GM12878 (cell line): ENCODE results near the gene ZNRF3. TPM values are rescaled to one million over a fixed set of nuclear protein-coding genes. Genes with fewer than 3 reads are reported as not detected.

Experiments
- ATAC-seq: fragments of 200-7000 bp; cut with Tn5 transposase; 3 replicates; pipeline ENCODE4 v1.9.1; 2020; ENCODE audit warnings: mild to moderate bottlenecking, moderate library complexity
- BruUV-seq: library from RNA; stranded (reverse); fragments of 400-500 nt; replicated peaks from 2 replicates; lab custom pipeline; 2021; lab: Mats Ljungman, UMichigan
- CTCF ChIA-PET: fragments of 300-600 bp; sonication (Branson Sonifier 250); formaldehyde crosslinking; extraction: SDS; loops from one replicate; lab custom pipeline; 2021; ENCODE audit warnings: inconsistent platforms; lab: Yijun Ruan, JAX
- POLR2A ChIA-PET: fragments of 350-600 bp; formaldehyde crosslinking; extraction: SDS; loops from one replicate; lab custom pipeline; 2021; ENCODE audit warnings: inconsistent platforms; lab: Charles Lee
- RAD21 ChIA-PET: fragments of 300-600 bp; sonication (Branson Sonifier 250); formaldehyde crosslinking; loops from one replicate; lab custom pipeline; 2023; ENCODE audit warnings: antibody characterized with exemption; ENCODE audit not compliant: unreplicated experiment; lab: Charles Lee
- SMC1A ChIA-PET: fragments of 300-600 bp; sonication (Branson Sonifier 250); formaldehyde crosslinking; loops from one replicate; lab custom pipeline; 2023; ENCODE audit not compliant: unreplicated experiment, uncharacterized antibody; lab: Charles Lee
- DNase-seq: peaks from one replicate; pipeline ENCODE4 v3.0.0-alpha.2; 2011; ENCODE audit warnings: low read depth, low spot score
- FAIRE-seq: peaks from 3 replicates; lab custom pipeline; 2011; peaks lifted over from hg19 to GRCh38; lab: Jason Lieb, UNC
- H2AFZ ChIP-seq: 2 replicates; pipeline ENCODE4 v1.6.0; 2011; ENCODE audit warnings: low read depth, low read length, control low read depth; ENCODE audit not compliant: control insufficient read depth
- H3K27ac ChIP-seq: 2 replicates; pipeline ENCODE4 v1.5.1; 2011; ENCODE audit warnings: control low read depth; ENCODE audit not compliant: control insufficient read depth, insufficient read depth
- H3K27me3 ChIP-seq, 2 experiments: replicated peaks in 1 of 2; 2 replicates each; pipeline versions ENCODE4 v1.6.0 to v1.6.1; 2011; ENCODE audit warnings: low read length in 1 of 2; ENCODE audit not compliant: control insufficient read depth in 2 of 2, insufficient read depth in 2 of 2
- H3K36me3 ChIP-seq, 2 experiments: 2 replicates each; pipeline ENCODE4 v1.5.1; 2011; ENCODE audit warnings: low read length in 1 of 2; ENCODE audit not compliant: control insufficient read depth in 2 of 2, insufficient read depth in 2 of 2
- H3K4me1 ChIP-seq: 2 replicates; pipeline ENCODE4 v1.6.1; 2011; ENCODE audit warnings: mild to moderate bottlenecking, low read length, moderate library complexity, mixed read lengths; ENCODE audit not compliant: control insufficient read depth, insufficient read depth
- H3K4me2 ChIP-seq: 2 replicates; pipeline ENCODE4 v1.6.0; 2011; ENCODE audit warnings: control low read depth; ENCODE audit not compliant: control insufficient read depth, insufficient read depth
- H3K4me3 ChIP-seq: fragments of 200-600 bp; sonication (generic); 2 replicates; pipeline ENCODE4 v1.5.1; 2016
- H3K79me2 ChIP-seq: 2 replicates; pipeline ENCODE4 v1.6.0; 2011; ENCODE audit warnings: low read length; ENCODE audit not compliant: control insufficient read depth, insufficient read depth
- H3K9ac ChIP-seq: 2 replicates; pipeline ENCODE4 v1.8.0; 2011; ENCODE audit warnings: low read length, control low read depth, mixed read lengths; ENCODE audit not compliant: control insufficient read depth, insufficient read depth
- H3K9me3 ChIP-seq: replicated peaks from 3 replicates; pipeline ENCODE4 v1.5.1; 2011; ENCODE audit warnings: mild to moderate bottlenecking, low read length; ENCODE audit not compliant: control insufficient read depth, insufficient read depth
- H4K20me1 ChIP-seq: 2 replicates; pipeline ENCODE4 v1.6.0; 2011; ENCODE audit not compliant: control insufficient read depth, insufficient read depth
- CREM ChIP-seq: IDR thresholded peaks from 2 replicates; pipeline ENCODE4 v1.6.1; 2014; ENCODE audit warnings: antibody characterized with exemption, low read depth
- EED ChIP-seq: sonication (generic); IDR thresholded peaks from 2 replicates; pipeline ENCODE4 v1.6.1; 2016; ENCODE audit warnings: antibody characterized with exemption, low read depth
- ETV6 ChIP-seq, 2 experiments: fragments of 450-650 bp in 1 of 2; IDR thresholded peaks in 1 of 2; conservative IDR thresholded peaks in 1 of 2; 2 replicates each; pipeline ENCODE4 v1.6.1; 2014; ENCODE audit warnings: antibody characterized with exemption in 1 of 2, borderline replicate concordance in 1 of 2, low read depth in 1 of 2, mild to moderate bottlenecking in 1 of 2, moderate library complexity in 1 of 2
- MXI1 ChIP-seq: fragments of 150-350 bp; IDR thresholded peaks from 2 replicates; pipeline ENCODE4 v1.6.1; 2011; ENCODE audit warnings: low read depth, mild to moderate bottlenecking, inconsistent platforms, low read length, improper control_type of control experiment
- POLR2AphosphoS5 ChIP-seq: IDR thresholded peaks from 2 replicates; pipeline ENCODE4 v1.6.1; 2011; ENCODE audit warnings: mild to moderate bottlenecking, low read length, inconsistent platforms
- RAD51 ChIP-seq: fragments of 450-650 bp; IDR thresholded peaks from 2 replicates; pipeline ENCODE4 v1.6.1; 2016; ENCODE audit warnings: moderate library complexity, mild to moderate bottlenecking, inconsistent platforms
- RCOR1 ChIP-seq: conservative IDR thresholded peaks from 2 replicates; pipeline ENCODE4 v1.6.1; 2012; ENCODE audit warnings: low read depth, low read length, improper control_type of control experiment
- RELA ChIP-seq: fragments of 450-650 bp; IDR thresholded peaks from 2 replicates; pipeline ENCODE4 v1.8.0; 2014; ENCODE audit warnings: borderline replicate concordance; ENCODE audit not compliant: partially characterized antibody
- TCF3 ChIP-seq: IDR thresholded peaks from 2 replicates; pipeline ENCODE4 v1.6.1; 2012; ENCODE audit warnings: low read depth, mild to moderate bottlenecking, low read length, borderline replicate concordance; ENCODE audit not compliant: insufficient read depth
- ZNF384 ChIP-seq: IDR thresholded peaks from 2 replicates; pipeline ENCODE4 v1.6.1; 2012; ENCODE audit warnings: low read depth, mild to moderate bottlenecking, low read length, improper control_type of control experiment, borderline replicate concordance
- ZZZ3 ChIP-seq: IDR thresholded peaks from 2 replicates; pipeline ENCODE4 v1.6.1; 2011; ENCODE audit warnings: low read depth; ENCODE audit not compliant: control insufficient read depth, insufficient read length
- WGBS: methylation state at CpG from one replicate; pipeline ENCODE4 v1.1.6; 2016; ENCODE audit warnings: low lambda C conversion rate; ENCODE audit not compliant: insufficient replicate concordance, insufficient coverage; ENCODE audit errors: missing lambda C conversion rate; 5-methylcytosine and 5-hydroxymethylcytosine counted together
- in situ Hi-C: fragments of 300-500 bp; cut with MboI; formaldehyde crosslinking; loops from 9 replicates; pipeline ENCODE4 v1.14.3; 2018; ENCODE audit warnings: mixed read lengths
- intact Hi-C: fragments of 100-400 bp; cut with micrococcal nuclease; formaldehyde crosslinking; loops from one replicate; pipeline ENCODE4 v1.14.2; 2022; ENCODE audit not compliant: unreplicated experiment
- polyA plus RNA-seq, 11 experiments: library from polyadenylated mRNA; depleted of rRNA in 4 of 11; unstranded in 6 of 11; stranded (reverse) in 5 of 11; fragments of >200 nt; fragmentation: Nextera tagmentation in 4 of 11; fragmentation: Illumina TruSeq in 1 of 11; extraction: Ambion mirVana in 4 of 11; extraction: Trizol in 1 of 11; gene quantifications; 1 replicate in 1 of 11; 2 replicates in 10 of 11; pipeline versions ENCODE4 v1.2.1 to v1.2.3, GENCODE V29; 2011 to 2016; ENCODE audit warnings: inconsistent platforms in 2 of 11, missing spikeins in 2 of 11, low read depth in 1 of 11
- total RNA-seq, 4 experiments: library from RNA; depleted of rRNA in 3 of 4; stranded (reverse); fragments of >200 nt in 3 of 4; fragmentation: Illumina TruSeq in 1 of 4; extraction: Trizol in 1 of 4; gene quantifications; 2 replicates each; pipeline versions ENCODE4 v1.2.1 to v1.2.3, GENCODE V29; 2013 to 2021
- TF ChIP-seq, protein P1 (sequence below): fragments of 450-650 bp; IDR thresholded peaks from 2 replicates; pipeline ENCODE4 v1.6.1; 2017; ENCODE audit warnings: mild to moderate bottlenecking, low read depth, inconsistent platforms; ENCODE audit not compliant: poor library complexity, severe bottlenecking
- TF ChIP-seq, protein P2 (sequence below), 3 experiments: IDR thresholded peaks in 2 of 3; conservative IDR thresholded peaks in 1 of 3; 2 replicates each; pipeline ENCODE4 v1.5.1; 2011; ENCODE audit warnings: low read depth in 3 of 3, low read length in 3 of 3, mild to moderate bottlenecking in 3 of 3, control low read depth in 2 of 3, moderate library complexity in 2 of 3, inconsistent platforms in 1 of 3, mixed read lengths in 1 of 3; ENCODE audit not compliant: control insufficient read depth in 2 of 3, insufficient read depth in 1 of 3; ENCODE audit errors: extremely low read depth in 1 of 3

The ZNRF3 gene
- total and polyA plus RNA-seq, 10 of the 15 experiments (the other 5 are each of a cell fraction or from before 2014, with no cell fraction given): 0.05 to 2.4 (median 0.46) TPM

DNA sequence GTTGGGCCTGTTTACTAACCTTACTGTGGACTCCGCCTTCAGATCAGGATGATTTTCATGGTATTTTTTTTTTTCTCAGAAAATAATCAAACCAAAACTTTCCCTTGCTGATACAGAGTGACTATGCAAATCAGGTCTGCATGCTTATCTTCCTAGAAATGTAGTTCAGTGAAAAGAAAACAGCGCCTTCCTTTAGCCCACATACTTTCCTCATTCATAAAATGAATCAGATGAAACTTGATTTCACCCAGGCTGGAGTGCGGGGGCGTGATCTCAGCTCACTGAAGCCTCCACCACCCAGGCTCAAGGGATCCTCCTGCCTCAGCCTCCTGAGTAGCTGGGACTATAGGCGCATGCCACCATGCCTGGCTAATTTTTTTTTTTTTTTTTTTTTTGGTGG, 26.0 kb downstream of the ZNRF3 start (continued):
- TF ChIP-seq MXI1: no peak
- TF ChIP-seq RAD51: 0 out of 2 replicates have a peak, but pooled peaks have one; percentile 16
- 0 out of 2 replicates have a peak, but pooled peaks have one; percentile 48 for TF ChIP-seq EED
- no peak for TF ChIP-seq ZZZ3
- TF ChIP-seq ETV6 (conservative IDR thresholded peaks at IDR 0.05 in 1 of 2, IDR thresholded peaks at IDR 0.05 in 1 of 2; ENCODE audit: borderline replicate concordance in 1 of 2, low read depth in 1 of 2): peak in 1 of 2 experiments; percentile 39; a peak in 1 of 4 replicates
- TF ChIP-seq ZNF384: peak; percentile 76; the same call in 1 of the 2 replicates
- TF ChIP-seq, protein P1, sequence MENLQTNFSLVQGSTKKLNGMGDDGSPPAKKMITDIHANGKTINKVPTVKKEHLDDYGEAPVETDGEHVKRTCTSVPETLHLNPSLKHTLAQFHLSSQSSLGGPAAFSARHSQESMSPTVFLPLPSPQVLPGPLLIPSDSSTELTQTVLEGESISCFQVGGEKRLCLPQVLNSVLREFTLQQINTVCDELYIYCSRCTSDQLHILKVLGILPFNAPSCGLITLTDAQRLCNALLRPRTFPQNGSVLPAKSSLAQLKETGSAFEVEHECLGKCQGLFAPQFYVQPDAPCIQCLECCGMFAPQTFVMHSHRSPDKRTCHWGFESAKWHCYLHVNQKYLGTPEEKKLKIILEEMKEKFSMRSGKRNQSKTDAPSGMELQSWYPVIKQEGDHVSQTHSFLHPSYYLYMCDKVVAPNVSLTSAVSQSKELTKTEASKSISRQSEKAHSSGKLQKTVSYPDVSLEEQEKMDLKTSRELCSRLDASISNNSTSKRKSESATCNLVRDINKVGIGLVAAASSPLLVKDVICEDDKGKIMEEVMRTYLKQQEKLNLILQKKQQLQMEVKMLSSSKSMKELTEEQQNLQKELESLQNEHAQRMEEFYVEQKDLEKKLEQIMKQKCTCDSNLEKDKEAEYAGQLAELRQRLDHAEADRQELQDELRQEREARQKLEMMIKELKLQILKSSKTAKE: peak; percentile 56

DNA sequence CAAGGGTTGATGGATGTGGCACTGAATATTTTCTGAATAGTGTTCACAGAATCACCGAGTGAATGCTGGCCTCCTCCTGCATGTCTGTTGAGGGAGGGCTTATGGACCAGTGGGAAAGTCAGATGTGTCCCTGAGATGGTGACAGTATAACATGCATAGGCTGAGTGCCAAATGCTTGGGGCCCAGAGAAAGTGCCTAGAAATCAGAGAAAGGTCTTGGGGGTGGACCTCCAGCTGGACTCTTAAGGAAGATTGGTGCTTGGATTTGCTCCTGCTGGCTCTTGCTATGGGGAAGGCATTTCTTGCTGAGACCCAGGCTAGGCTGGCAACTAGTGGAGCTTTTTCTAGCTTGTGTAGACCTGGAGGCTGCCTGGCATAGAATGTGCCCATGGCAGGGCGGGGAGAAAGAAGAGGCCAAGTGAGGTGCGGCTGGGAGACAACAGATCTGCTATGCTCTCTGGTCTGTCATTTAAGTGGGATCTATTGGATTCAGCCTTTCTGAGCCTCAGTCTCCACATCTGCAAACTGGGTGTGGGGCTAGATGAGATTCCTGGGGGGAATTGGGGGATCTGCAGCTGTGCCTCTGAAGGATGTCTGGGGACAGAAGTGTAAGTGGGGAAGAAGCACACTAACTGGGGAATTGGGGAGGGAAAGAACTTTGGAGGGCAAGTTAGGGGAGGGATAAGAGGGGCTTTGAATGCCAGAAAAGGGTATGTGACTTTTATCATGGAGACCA, 27.4 kb downstream of the ZNRF3 start:
- ATAC-seq: no peak
- Histone ChIP-seq H3K27ac (no peak overlapping the region), H3K9me3 (no peaks in the 10 kb centered on the region; the same call in 2 of the 3 replicates), H3K36me3 (no peaks in the 10 kb centered on the region), H3K4me2 (no peak overlapping the region), H3K27me3 (no peaks in the 10 kb centered on the region; a peak in 1 of 4 replicates), H2AFZ (no peak overlapping the region), H3K79me2 (no peaks in the 10 kb centered on the region), H3K4me1 (peaks cover 23% of the 10 kb centered on the region), H4K20me1 (no peaks in the 10 kb centered on the region), H3K4me3 (no peak overlapping the region), H3K9ac (no peak overlapping the region)
- DNase-seq: no peak
- ChIA-PET RAD21 (interaction anchor here (0.7 to 9.2 kb wide), 5 partner anchors 9 to 128 kb away, joined by 3 to 84 read pairs (median 51); partner anchors contain the start of gene ZNRF3), CTCF (interaction anchor here (1.4 to 7.2 kb wide), 2 partner anchors 8 to 10 kb away, joined by 3 to 78 read pairs; no protein-coding TSS in a partner anchor), SMC1A (interaction anchor here (1.8 to 4.8 kb wide), 3 partner anchors 10 to 121 kb away, joined by 7 to 33 read pairs (median 11); no protein-coding TSS in a partner anchor), POLR2A (interaction anchor here (0.5 to 1.3 kb wide), 4 partner anchors 9 to 51 kb away, joined by 3 to 4 read pairs (median 3); no protein-coding TSS in a partner anchor)
- intact Hi-C loops (no loop called here), in situ Hi-C loops (no loop called here)
- no TSS peak for BruUV-seq
- no peak for FAIRE-seq
- WGBS: 98% methylated on average over 3 of the region's 3 CpGs
- no peak for TF ChIP-seq POLR2AphosphoS5
- TF ChIP-seq, protein P2, sequence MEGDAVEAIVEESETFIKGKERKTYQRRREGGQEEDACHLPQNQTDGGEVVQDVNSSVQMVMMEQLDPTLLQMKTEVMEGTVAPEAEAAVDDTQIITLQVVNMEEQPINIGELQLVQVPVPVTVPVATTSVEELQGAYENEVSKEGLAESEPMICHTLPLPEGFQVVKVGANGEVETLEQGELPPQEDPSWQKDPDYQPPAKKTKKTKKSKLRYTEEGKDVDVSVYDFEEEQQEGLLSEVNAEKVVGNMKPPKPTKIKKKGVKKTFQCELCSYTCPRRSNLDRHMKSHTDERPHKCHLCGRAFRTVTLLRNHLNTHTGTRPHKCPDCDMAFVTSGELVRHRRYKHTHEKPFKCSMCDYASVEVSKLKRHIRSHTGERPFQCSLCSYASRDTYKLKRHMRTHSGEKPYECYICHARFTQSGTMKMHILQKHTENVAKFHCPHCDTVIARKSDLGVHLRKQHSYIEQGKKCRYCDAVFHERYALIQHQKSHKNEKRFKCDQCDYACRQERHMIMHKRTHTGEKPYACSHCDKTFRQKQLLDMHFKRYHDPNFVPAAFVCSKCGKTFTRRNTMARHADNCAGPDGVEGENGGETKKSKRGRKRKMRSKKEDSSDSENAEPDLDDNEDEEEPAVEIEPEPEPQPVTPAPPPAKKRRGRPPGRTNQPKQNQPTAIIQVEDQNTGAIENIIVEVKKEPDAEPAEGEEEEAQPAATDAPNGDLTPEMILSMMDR (IDR thresholded peaks at IDR 0.05 in 2 of 3, conservative IDR thresholded peaks at IDR 0.05 in 1 of 3; ENCODE audit: control insufficient read depth in 2 of 3, extremely low read depth in 1 of 3, insufficient read depth in 1 of 3, low read depth in 3 of 3, low read length in 3 of 3): no peak
- TF ChIP-seq RCOR1: no peak
- TF ChIP-seq TCF3: no peak
- no peak for TF ChIP-seq CREM
- TF ChIP-seq RELA: no peak
